Measurements from ENCODE around the gene DCLK1. TPM values are rescaled to one million over a fixed set of nuclear protein-coding genes. Genes with fewer than 3 reads are reported as not detected.

The DCLK1 gene
- total RNA-seq, 6 experiments from 2014 or later = 0.07 to 0.12 (median 0.10) TPM; not detected in 2

GRCh38 chr13:35780613-35781012 is 350.6 kb downstream of the DCLK1 start:
- no peak for ATAC-seq
- H3K9me3 ChIP-seq = no peaks in the 10 kb centered on the region

GRCh38 chr13:35771898-35772297 is 359.3 kb downstream of the DCLK1 start:
- Histone ChIP-seq H3K4me3 (no peak overlapping the region), H3K27ac (no peak overlapping the region), H3K9me3 (no peaks in the 10 kb centered on the region), H3K36me3 (no peaks in the 10 kb centered on the region), H3K27me3 (no peaks in the 10 kb centered on the region), H3K4me1 (no peaks in the 10 kb centered on the region)
- 53% methylated on average over 2 of the region's 5 CpGs for WGBS (ENCODE audit: insufficient coverage, low coverage, low lambda C conversion rate, missing lambda C conversion rate)
- ATAC-seq (no peak), DNase-seq (no peak)
- intact Hi-C loops (cut with DNase I) = no loop called here
- TF ChIP-seq CTCF (IDR thresholded peaks at IDR 0.05) = no peak

More at GRCh38 chr13:35780613-35781012, 350.6 kb downstream of the DCLK1 start:
- Histone ChIP-seq H3K4me1 (no peaks in the 10 kb centered on the region), H3K27me3 (no peaks in the 10 kb centered on the region), H3K27ac (no peak overlapping the region), H3K36me3 (no peaks in the 10 kb centered on the region), H3K4me3 (no peak overlapping the region)
- no peak for DNase-seq
- 49% methylated on average over 4 of the region's 4 CpGs for WGBS (ENCODE audit: insufficient coverage, low coverage, low lambda C conversion rate, missing lambda C conversion rate)
- intact Hi-C loops (cut with DNase I) = no loop called here
- TF ChIP-seq CTCF (IDR thresholded peaks at IDR 0.05) = no peak
- TF ChIP-seq POLR2A (IDR thresholded peaks at IDR 0.05) = no peak

- H3K36me3 ChIP-seq = no peaks in the 10 kb centered on the region
- TF ChIP-seq POLR2A (IDR thresholded peaks at IDR 0.05) (no peak), CTCF (IDR thresholded peaks at IDR 0.05) (no peak)
- H3K27ac ChIP-seq = no peak overlapping the region
- 73% methylated on average over 3 of the region's 3 CpGs for WGBS (ENCODE audit: insufficient coverage, low coverage, low lambda C conversion rate, missing lambda C conversion rate)
- H3K9me3 ChIP-seq = no peaks in the 10 kb centered on the region
- H3K4me1 ChIP-seq = no peaks in the 10 kb centered on the region
- intact Hi-C loops (cut with DNase I) = no loop called here
- ATAC-seq (no peak), DNase-seq (no peak)
- H3K27me3 ChIP-seq = no peaks in the 10 kb centered on the region
- H3K4me3 ChIP-seq = no peak overlapping the region
Measured at GRCh38 chr13:35770756-35771297, 360.4 kb downstream of the DCLK1 start.

- 27% methylated on average over 3 of the region's 3 CpGs for WGBS (ENCODE audit: insufficient coverage, low coverage, low lambda C conversion rate, missing lambda C conversion rate)
- H3K9me3 ChIP-seq = no peaks in the 10 kb centered on the region
- no peaks in the 10 kb centered on the region for H3K27me3 ChIP-seq
- no peaks in the 10 kb centered on the region for H3K4me1 ChIP-seq
- intact Hi-C loops (cut with DNase I) = no loop called here
- no peak overlapping the region for H3K4me3 ChIP-seq
- no peak overlapping the region for H3K27ac ChIP-seq
- no peak for TF ChIP-seq CTCF (IDR thresholded peaks at IDR 0.05)
- TF ChIP-seq POLR2A (IDR thresholded peaks at IDR 0.05) = no peak
- ATAC-seq (no peak), DNase-seq (no peak)
- no peaks in the 10 kb centered on the region for H3K36me3 ChIP-seq
Measured at GRCh38 chr13:35769812-35770211, 361.4 kb downstream of the DCLK1 start.

GRCh38 chr13:35768551-35768950 is 362.6 kb downstream of the DCLK1 start:
- no peak overlapping the region for H3K27ac ChIP-seq
- WGBS (ENCODE audit: insufficient coverage, low coverage, low lambda C conversion rate, missing lambda C conversion rate) = 51% methylated on average over 4 of the region's 4 CpGs
- no peak overlapping the region for H3K4me3 ChIP-seq
- no peak for DNase-seq
- H3K27me3 ChIP-seq = no peaks in the 10 kb centered on the region
- intact Hi-C loops (cut with DNase I) = no loop called here
- no peak for TF ChIP-seq POLR2A (IDR thresholded peaks at IDR 0.05)
- TF ChIP-seq CTCF (IDR thresholded peaks at IDR 0.05) = no peak
- no peaks in the 10 kb centered on the region for H3K4me1 ChIP-seq
- ATAC-seq = no peak
- H3K36me3 ChIP-seq = no peaks in the 10 kb centered on the region
- H3K9me3 ChIP-seq = no peaks in the 10 kb centered on the region

All from right lobe of liver (tissue), 6 donors.